HL-60 (cell line): Measurements from ENCODE around the gene TRPM4.

Experiments used
- DNase-seq, 2 experiments: peaks; one replicate each; pipeline ENCODE4 v3.0.0-alpha.2; 2010 to 2020; ENCODE audit warnings: low read depth in 1 of 2, low spot score in 1 of 2
- H3K27ac ChIP-seq: fragments of 250-450 bp; sonication (Bioruptor Pico); replicated peaks from 2 replicates; pipeline ENCODE4 v1.5.1; 2020; ENCODE audit warnings: mild to moderate bottlenecking, moderate library complexity
- H3K27me3 ChIP-seq: fragments of 250-450 bp; sonication (Bioruptor Pico); 2 replicates; pipeline ENCODE4 v1.5.1; 2021; ENCODE audit warnings: mild to moderate bottlenecking, moderate library complexity; ENCODE audit not compliant: insufficient read depth, poor library complexity, severe bottlenecking
- H3K4me3 ChIP-seq: replicated peaks from 2 replicates; pipeline ENCODE4 v1.5.1; 2011; ENCODE audit warnings: mild to moderate bottlenecking, control low read depth, low read length; ENCODE audit not compliant: insufficient read depth
- CTCF ChIP-seq: IDR thresholded peaks from one replicate; pipeline ENCODE4 v1.5.1; 2011; ENCODE audit warnings: low read length, control low read depth, inconsistent platforms; ENCODE audit not compliant: insufficient read depth
- GABPA ChIP-seq: IDR thresholded peaks from 2 replicates; pipeline ENCODE4 v1.6.1; 2012; ENCODE audit warnings: low read depth
- POLR2AphosphoS5 ChIP-seq: IDR thresholded peaks from 2 replicates; pipeline ENCODE4 v1.6.1; 2012; ENCODE audit warnings: low read depth
- SPI1 ChIP-seq: IDR thresholded peaks from 2 replicates; pipeline ENCODE4 v1.6.1; 2012; ENCODE audit warnings: low read depth, mild to moderate bottlenecking, borderline replicate concordance
- TF ChIP-seq, protein P1 (sequence below): IDR thresholded peaks from 2 replicates; pipeline ENCODE4 v1.6.1; 2012; ENCODE audit warnings: low read depth; ENCODE audit not compliant: insufficient replicate concordance

Gene TRPM4

DNA sequence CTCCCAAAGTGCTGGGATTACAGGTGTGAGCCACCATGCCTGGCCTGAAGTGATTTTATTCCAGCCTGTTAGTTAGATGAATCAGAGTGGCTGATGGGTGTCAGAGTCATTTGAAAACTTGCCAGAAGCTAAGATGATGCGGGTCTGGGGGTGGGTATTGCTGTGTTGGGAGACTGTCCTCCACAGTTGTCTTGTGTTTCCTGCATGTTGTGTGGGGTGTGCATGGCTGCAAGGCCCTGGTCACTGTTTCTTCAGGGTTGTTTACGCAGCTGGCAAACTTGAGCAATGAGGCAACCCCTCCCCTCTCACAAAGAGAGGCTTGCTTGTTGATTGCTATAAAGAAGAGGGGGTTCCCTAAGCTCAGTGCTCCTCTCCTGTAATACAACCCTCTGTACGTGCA, 71.8 kb downstream of the TRPM4 start:
- H3K27ac ChIP-seq: no peak overlapping the region
- TF ChIP-seq GABPA (no peak), SPI1 (no peak), CTCF (no peak), POLR2AphosphoS5 (no peak)
- TF ChIP-seq, protein P1, sequence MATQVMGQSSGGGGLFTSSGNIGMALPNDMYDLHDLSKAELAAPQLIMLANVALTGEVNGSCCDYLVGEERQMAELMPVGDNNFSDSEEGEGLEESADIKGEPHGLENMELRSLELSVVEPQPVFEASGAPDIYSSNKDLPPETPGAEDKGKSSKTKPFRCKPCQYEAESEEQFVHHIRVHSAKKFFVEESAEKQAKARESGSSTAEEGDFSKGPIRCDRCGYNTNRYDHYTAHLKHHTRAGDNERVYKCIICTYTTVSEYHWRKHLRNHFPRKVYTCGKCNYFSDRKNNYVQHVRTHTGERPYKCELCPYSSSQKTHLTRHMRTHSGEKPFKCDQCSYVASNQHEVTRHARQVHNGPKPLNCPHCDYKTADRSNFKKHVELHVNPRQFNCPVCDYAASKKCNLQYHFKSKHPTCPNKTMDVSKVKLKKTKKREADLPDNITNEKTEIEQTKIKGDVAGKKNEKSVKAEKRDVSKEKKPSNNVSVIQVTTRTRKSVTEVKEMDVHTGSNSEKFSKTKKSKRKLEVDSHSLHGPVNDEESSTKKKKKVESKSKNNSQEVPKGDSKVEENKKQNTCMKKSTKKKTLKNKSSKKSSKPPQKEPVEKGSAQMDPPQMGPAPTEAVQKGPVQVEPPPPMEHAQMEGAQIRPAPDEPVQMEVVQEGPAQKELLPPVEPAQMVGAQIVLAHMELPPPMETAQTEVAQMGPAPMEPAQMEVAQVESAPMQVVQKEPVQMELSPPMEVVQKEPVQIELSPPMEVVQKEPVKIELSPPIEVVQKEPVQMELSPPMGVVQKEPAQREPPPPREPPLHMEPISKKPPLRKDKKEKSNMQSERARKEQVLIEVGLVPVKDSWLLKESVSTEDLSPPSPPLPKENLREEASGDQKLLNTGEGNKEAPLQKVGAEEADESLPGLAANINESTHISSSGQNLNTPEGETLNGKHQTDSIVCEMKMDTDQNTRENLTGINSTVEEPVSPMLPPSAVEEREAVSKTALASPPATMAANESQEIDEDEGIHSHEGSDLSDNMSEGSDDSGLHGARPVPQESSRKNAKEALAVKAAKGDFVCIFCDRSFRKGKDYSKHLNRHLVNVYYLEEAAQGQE: no peak
- DNase-seq: no peak
- no peak overlapping the region for H3K4me3 ChIP-seq
- H3K27me3 ChIP-seq: no peaks in the 10 kb centered on the region

DNA sequence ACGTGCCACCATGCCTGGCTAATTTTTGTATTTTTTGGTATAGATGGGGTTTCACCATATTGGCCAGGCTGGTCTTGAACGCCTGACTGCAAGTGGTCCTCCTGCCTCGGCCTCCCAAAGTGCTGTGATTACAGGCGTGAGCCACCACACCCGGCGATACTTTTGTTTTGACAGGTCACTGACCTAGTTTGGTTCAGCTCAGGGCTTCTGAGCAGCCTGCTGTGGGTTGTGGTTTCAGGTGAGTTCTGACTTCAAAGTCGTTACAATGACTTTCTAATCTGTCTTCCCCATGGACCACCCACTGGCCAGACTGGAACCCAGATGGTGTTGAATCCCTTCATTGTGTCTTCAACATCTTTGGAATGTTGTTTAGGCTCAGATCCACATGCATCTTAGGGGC, 73.8 kb downstream of the TRPM4 start:
- no peak overlapping the region for H3K4me3 ChIP-seq
- no peaks in the 10 kb centered on the region for H3K27me3 ChIP-seq
- H3K27ac ChIP-seq: no peak overlapping the region
- no peak for DNase-seq
- TF ChIP-seq, protein P1: no peak
- TF ChIP-seq GABPA (no peak), SPI1 (no peak), CTCF (no peak), POLR2AphosphoS5 (no peak)

DNA sequence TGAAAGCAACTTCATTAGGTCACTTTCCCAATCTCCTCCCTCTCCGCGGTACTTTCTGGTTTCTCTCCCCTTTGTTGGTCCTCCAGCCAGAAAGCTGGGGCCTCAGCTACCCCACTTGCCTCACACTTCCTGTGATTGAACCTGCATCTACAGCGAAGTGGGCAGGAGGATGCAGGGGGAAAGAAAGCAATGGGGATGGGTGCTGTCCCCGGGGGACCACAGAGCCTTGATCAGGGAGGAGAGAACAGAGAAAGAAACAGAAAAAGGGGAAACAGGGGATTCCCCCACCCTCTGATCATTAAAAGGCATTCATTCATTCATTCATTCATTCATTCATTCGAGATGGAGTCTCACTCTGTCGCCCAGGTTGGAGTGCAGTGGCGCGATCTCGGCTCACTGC, 74.2 kb downstream of the TRPM4 start:
- Histone ChIP-seq H3K27ac (no peak overlapping the region), H3K4me3 (no peak overlapping the region), H3K27me3 (no peaks in the 10 kb centered on the region)
- no peak for DNase-seq
- no peak for TF ChIP-seq POLR2AphosphoS5
- TF ChIP-seq GABPA: no peak
- TF ChIP-seq SPI1: no peak
- TF ChIP-seq, protein P1: no peak
- TF ChIP-seq CTCF: no peak
